Peyer's patch (tissue), 4 donors: Measurements from ENCODE around the gene POC1A. TPM values are rescaled to one million over a fixed set of nuclear protein-coding genes. Genes with fewer than 3 reads are reported as not detected.

Source experiments
- DNase-seq, 3 donors: peaks; one replicate each; pipeline ENCODE4 v3.0.0-alpha.2; 2017 to 2019
- H3K27ac ChIP-seq, 4 donors: fragments of 200-600 bp; sonication (generic); one replicate each; pipeline ENCODE4 v1.5.1; 2016 to 2019
- H3K27me3 ChIP-seq, 2 donors: fragments of 200-600 bp; sonication (generic); one replicate each; pipeline ENCODE4 v1.5.1; 2019
- H3K36me3 ChIP-seq, 3 donors: fragments of 200-600 bp; sonication (generic); one replicate each; pipeline ENCODE4 v1.5.1; 2016 to 2019
- H3K4me1 ChIP-seq, 4 donors: fragments of 200-600 bp; sonication (generic); one replicate each; pipeline ENCODE4 v1.5.1; 2016 to 2019
- H3K4me3 ChIP-seq, 4 donors: fragments of 200-600 bp; sonication (generic); 1 replicate in 3 of 4; 2 replicates in 1 of 4; pipeline ENCODE4 v1.5.1; 2016 to 2019; ENCODE audit warnings: mild to moderate bottlenecking in 1 of 4
- H3K9me3 ChIP-seq, 4 donors: fragments of 200-600 bp; sonication (generic); one replicate each; pipeline ENCODE4 v1.5.1; 2016 to 2019; ENCODE audit warnings: mild to moderate bottlenecking in 1 of 4
- POLR2A ChIP-seq, 2 donors: fragments of 450-650 bp; IDR thresholded peaks; one replicate each; pipeline ENCODE4 v1.5.1; 2017; ENCODE audit warnings: antibody characterized with exemption in 2 of 2, mild to moderate bottlenecking in 2 of 2, moderate library complexity in 2 of 2
- total RNA-seq, 4 donors: library from RNA; depleted of rRNA; stranded (reverse); fragments of >200 nt; gene quantifications; one replicate each; pipeline ENCODE4 v1.1.0, GENCODE V29; 2016
- TF ChIP-seq, protein P1 (sequence below), 6 experiments: fragments of 450-650 bp in 4 of 6; fragments of 200-600 bp in 2 of 6; sonication (generic) in 1 of 6; IDR thresholded peaks; one replicate each; pipeline ENCODE4 v1.5.1; 2017 to 2019; ENCODE audit warnings: antibody characterized with exemption in 6 of 6, mild to moderate bottlenecking in 3 of 6, moderate library complexity in 1 of 6

The POC1A gene
- total RNA-seq, 4 donors from 2014 or later: 3.4 to 9.3 (median 6.5) TPM

GRCh38 chr3:52140769-52141168 lies 13.5 kb downstream of the POC1A start:
- Histone ChIP-seq H3K4me1 (peaks cover 0 to 3% (median 0%) of the 10 kb centered on the region in 4 donors), H3K36me3 (no peaks in the 10 kb centered on the region), H3K9me3 (no peaks in the 10 kb centered on the region), H3K27ac (no peak overlapping the region), H3K4me3 (no peak overlapping the region), H3K27me3 (no peaks in the 10 kb centered on the region)
- DNase-seq: no peak
- TF ChIP-seq, protein P1, sequence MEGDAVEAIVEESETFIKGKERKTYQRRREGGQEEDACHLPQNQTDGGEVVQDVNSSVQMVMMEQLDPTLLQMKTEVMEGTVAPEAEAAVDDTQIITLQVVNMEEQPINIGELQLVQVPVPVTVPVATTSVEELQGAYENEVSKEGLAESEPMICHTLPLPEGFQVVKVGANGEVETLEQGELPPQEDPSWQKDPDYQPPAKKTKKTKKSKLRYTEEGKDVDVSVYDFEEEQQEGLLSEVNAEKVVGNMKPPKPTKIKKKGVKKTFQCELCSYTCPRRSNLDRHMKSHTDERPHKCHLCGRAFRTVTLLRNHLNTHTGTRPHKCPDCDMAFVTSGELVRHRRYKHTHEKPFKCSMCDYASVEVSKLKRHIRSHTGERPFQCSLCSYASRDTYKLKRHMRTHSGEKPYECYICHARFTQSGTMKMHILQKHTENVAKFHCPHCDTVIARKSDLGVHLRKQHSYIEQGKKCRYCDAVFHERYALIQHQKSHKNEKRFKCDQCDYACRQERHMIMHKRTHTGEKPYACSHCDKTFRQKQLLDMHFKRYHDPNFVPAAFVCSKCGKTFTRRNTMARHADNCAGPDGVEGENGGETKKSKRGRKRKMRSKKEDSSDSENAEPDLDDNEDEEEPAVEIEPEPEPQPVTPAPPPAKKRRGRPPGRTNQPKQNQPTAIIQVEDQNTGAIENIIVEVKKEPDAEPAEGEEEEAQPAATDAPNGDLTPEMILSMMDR (IDR thresholded peaks at IDR 0.05): no peak

DNA sequence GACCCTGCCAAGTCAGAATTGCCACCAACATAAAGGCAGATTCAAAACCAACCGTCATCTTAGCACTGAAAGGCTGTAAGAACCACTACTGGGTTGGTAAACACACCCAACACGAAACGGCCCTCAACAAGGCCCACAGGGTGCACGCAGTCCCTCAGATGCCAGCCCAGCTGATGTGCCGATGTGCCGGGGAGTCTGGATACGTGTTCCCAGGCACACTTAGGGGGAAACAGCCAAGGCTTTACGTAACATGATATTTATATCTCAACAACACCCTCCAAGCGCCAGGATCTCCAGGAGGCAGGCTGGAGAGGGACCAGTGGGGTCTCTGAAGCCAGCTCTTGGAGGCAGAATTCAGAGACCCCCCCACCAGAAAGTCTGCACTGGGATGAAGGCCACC lies 14.2 kb downstream of the POC1A start:
- H3K4me1 ChIP-seq: peaks cover 0 to 3% (median 0%) of the 10 kb centered on the region in 4 donors
- H3K27me3 ChIP-seq: no peaks in the 10 kb centered on the region
- no peak for DNase-seq
- no peaks in the 10 kb centered on the region for H3K36me3 ChIP-seq
- no peaks in the 10 kb centered on the region for H3K9me3 ChIP-seq
- TF ChIP-seq, protein P1 (IDR thresholded peaks at IDR 0.05): no peak
- TF ChIP-seq POLR2A (IDR thresholded peaks at IDR 0.05): no peak
- H3K27ac ChIP-seq: no peak overlapping the region
- H3K4me3 ChIP-seq: no peak overlapping the region

DNA sequence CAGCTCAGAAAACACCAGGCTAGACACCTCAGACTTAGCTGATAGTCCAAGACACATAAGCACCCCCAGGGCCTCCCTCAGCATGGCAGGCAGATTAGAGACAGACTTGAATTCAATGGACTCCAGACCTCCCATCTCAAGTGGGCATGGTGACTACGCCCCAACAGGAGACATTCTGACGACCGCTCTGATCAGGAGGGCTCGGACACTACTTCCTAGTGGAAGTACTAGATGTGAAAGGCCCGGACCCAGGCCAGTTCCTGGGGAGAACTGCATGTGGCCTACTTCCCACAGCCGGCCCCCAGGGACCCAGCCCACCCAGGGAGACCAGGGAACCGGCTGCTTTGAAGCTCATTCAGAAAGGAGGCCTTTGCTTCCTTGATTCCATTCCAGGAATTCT lies 16.9 kb downstream of the POC1A start:
- TF ChIP-seq, protein P1 (IDR thresholded peaks at IDR 0.05): no peak
- TF ChIP-seq POLR2A (IDR thresholded peaks at IDR 0.05): no peak
- Histone ChIP-seq H3K9me3 (no peaks in the 10 kb centered on the region), H3K27ac (peak overlapping the region in 1 of 4 donors; percentile 2)

GRCh38 chr3:52136513-52136912 lies 17.7 kb downstream of the POC1A start:
- Histone ChIP-seq H3K9me3 (no peaks in the 10 kb centered on the region), H3K36me3 (no peaks in the 10 kb centered on the region), H3K4me3 (no peak overlapping the region), H3K27me3 (no peaks in the 10 kb centered on the region), H3K27ac (peak overlapping the region in 1 of 4 donors; percentile 2), H3K4me1 (no peaks in the 10 kb centered on the region)
- DNase-seq: no peak
- no peak for TF ChIP-seq POLR2A (IDR thresholded peaks at IDR 0.05)
- TF ChIP-seq, protein P1 (IDR thresholded peaks at IDR 0.05): no peak

More for the DNA sequence above, 16.9 kb downstream of the POC1A start:
- no peak overlapping the region for H3K4me3 ChIP-seq
- H3K27me3 ChIP-seq: no peaks in the 10 kb centered on the region
- DNase-seq: no peak
- no peaks in the 10 kb centered on the region for H3K36me3 ChIP-seq
- H3K4me1 ChIP-seq: no peaks in the 10 kb centered on the region

DNA sequence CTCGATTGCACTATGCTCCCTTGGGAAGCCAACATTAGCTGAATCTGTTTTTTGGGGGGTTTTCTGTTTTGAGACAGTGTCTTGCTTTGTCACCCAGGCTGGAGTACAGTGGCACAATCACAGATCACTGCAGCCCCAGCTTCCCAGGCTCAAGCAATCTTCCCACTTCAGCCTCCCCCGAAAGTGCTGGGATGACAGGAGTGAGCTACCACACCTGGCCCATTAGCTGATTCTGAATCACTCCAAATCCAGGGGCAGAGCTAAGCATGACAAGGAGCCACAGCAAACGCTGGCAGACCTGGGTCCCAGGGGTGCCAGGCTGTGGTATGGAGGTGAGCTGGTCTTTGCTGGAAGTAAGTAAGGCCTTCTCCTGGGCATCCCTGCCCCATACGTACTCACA lies 18.9 kb downstream of the POC1A start:
- H3K27ac ChIP-seq: no peak overlapping the region
- DNase-seq: no peak
- no peak overlapping the region for H3K4me3 ChIP-seq

DNA sequence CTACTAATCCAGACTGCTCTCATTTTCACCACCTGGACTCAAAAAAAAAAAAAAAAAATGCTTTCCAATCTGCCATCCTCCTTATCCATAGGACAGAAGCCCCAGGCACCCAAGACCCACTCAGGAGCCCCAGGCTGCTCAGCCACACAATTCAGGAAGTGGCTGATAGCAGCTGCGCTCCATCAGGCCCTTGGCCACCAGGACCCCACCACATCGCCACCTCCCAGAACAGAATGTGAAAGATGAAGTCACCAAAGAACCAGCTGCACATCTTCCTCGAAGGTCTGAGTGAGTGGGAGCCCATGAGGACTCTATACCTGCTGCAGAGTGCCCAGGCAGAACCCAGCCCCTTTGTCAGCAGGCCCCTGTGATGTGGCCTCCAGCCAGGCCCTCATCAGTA lies 19.5 kb downstream of the POC1A start:
- Histone ChIP-seq H3K4me1 (no peaks in the 10 kb centered on the region), H3K36me3 (no peaks in the 10 kb centered on the region), H3K9me3 (no peaks in the 10 kb centered on the region), H3K27me3 (no peaks in the 10 kb centered on the region), H3K27ac (no peak overlapping the region), H3K4me3 (no peak overlapping the region)
- DNase-seq: no peak
- TF ChIP-seq, protein P1 (IDR thresholded peaks at IDR 0.05): no peak
- no peak for TF ChIP-seq POLR2A (IDR thresholded peaks at IDR 0.05)

More for the DNA sequence above, 18.9 kb downstream of the POC1A start:
- Histone ChIP-seq H3K36me3 (no peaks in the 10 kb centered on the region), H3K9me3 (no peaks in the 10 kb centered on the region), H3K4me1 (no peaks in the 10 kb centered on the region), H3K27me3 (no peaks in the 10 kb centered on the region)
- no peak for TF ChIP-seq POLR2A (IDR thresholded peaks at IDR 0.05)
